Mucosa of stomach (tissue), 1 donor: ENCODE results near the gene LRRC37A.
A peak's percentile ranks its signal among the peaks of the same experiment; 100 is the strongest.
"Not testable (repeated sequence)": the region's sequence is repeated elsewhere in the genome, so short reads cannot be mapped to it uniquely, and the experiment has no call there.

Experiments
- H3K27me3 ChIP-seq: one replicate; pipeline ENCODE4 v1.7.0; 2013; ENCODE audit warnings: mild to moderate bottlenecking, low read length; ENCODE audit not compliant: control insufficient read depth, insufficient read depth
- H3K36me3 ChIP-seq: one replicate; pipeline ENCODE4 v1.7.0; 2013; ENCODE audit warnings: low read length; ENCODE audit not compliant: control insufficient read depth, insufficient read depth
- H3K4me1 ChIP-seq: one replicate; pipeline ENCODE4 v1.7.0; 2013; ENCODE audit warnings: mild to moderate bottlenecking, low read length; ENCODE audit not compliant: control insufficient read depth, insufficient read depth
- H3K4me3 ChIP-seq: one replicate; pipeline ENCODE4 v1.7.0; 2013; ENCODE audit warnings: low read length
- H3K9ac ChIP-seq: one replicate; pipeline ENCODE4 v1.7.0; 2013; ENCODE audit warnings: mild to moderate bottlenecking, low read length, moderate library complexity
- H3K9me3 ChIP-seq: one replicate; pipeline ENCODE4 v1.7.0; 2013; ENCODE audit warnings: mild to moderate bottlenecking, low read length, moderate library complexity; ENCODE audit not compliant: control insufficient read depth
- donor health status: Pancreatic carcinoma.

Gene LRRC37A

GRCh38 chr17:46294831-46295230, at the start of gene LRRC37A:
TSS of gene LRRC37A (plus strand) at chr17:46295131. CDS start at chr17:46295134, 3 bp downstream.
- not testable (repeated sequence) for H3K9me3 ChIP-seq, H3K9ac ChIP-seq, H3K27me3 ChIP-seq, H3K36me3 ChIP-seq, H3K4me1 ChIP-seq, H3K4me3 ChIP-seq

DNA sequence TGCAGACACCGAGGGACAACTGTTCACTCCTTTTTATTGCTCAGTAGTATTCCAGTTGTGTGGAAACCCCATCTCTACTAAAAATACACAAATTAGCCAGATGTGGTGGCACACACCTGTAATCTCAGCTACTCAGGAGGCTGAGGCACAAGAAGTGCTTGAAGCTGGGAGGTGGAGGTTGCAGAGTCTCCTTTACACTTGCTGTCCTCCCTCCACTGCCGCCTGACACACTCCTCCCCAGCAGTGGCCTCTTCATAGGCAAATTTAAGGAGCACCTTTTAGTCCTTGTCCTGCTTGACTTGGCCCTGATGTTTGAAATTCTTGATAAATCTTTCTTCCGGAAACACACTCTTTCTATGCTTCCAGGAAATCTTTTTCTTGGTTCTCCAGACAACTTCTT, 45.8 kb upstream of the LRRC37A start:
- not testable (repeated sequence) for H3K9ac ChIP-seq, H3K4me3 ChIP-seq, H3K4me1 ChIP-seq, H3K36me3 ChIP-seq, H3K27me3 ChIP-seq, H3K9me3 ChIP-seq

GRCh38 chr17:46252804-46253203, 42.1 kb upstream of the LRRC37A start:
- H3K4me1 ChIP-seq, H3K9ac ChIP-seq, H3K36me3 ChIP-seq, H3K4me3 ChIP-seq, H3K9me3 ChIP-seq, H3K27me3 ChIP-seq: not testable (repeated sequence)

DNA sequence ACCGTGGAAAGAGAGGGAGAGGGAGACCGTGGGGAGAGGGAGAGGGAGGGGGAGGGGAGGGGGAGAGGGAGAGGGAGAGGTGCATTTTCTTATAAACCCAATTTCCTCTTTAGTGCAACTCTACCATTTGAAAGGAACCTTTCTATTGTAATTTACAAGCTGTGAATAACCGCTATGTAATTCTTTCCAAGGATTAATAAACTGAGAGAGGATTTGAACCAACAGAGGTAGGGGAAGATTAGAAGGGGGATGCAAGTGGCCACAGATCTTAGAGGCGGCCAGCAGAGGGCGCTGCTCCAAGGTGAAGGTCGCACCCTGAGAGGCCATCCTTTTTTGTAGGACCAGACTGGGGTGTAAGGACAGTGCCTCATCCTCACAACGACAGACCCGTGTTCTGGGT, 41.2 kb upstream of the LRRC37A start:
- not testable (repeated sequence) for H3K36me3 ChIP-seq, H3K9ac ChIP-seq, H3K27me3 ChIP-seq, H3K4me3 ChIP-seq, H3K9me3 ChIP-seq, H3K4me1 ChIP-seq

GRCh38 chr17:46254215-46254614, 40.7 kb upstream of the LRRC37A start:
- H3K4me3 ChIP-seq, H3K4me1 ChIP-seq, H3K36me3 ChIP-seq, H3K9me3 ChIP-seq, H3K9ac ChIP-seq, H3K27me3 ChIP-seq: not testable (repeated sequence)

DNA sequence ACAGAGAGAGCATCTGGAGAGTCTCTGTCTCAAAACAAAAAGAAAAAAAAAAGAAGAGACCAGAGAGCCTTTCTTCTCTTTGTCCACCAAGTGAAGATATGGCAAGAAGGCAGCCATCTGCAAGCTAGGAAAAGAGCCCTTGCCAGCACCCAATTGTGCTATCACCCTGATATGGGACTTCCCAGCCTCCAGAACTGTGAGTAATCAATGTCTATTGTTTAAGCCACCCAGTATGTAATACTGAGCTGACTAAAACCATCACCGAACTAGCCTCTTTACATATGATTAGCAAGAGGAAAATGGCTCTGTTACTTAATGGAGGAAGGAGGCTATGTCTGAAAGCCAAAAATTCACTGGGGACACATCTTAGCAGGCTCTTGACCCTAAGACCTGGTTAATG, 38.6 kb upstream of the LRRC37A start:
- not testable (repeated sequence) for H3K4me3 ChIP-seq, H3K9me3 ChIP-seq, H3K27me3 ChIP-seq, H3K36me3 ChIP-seq, H3K9ac ChIP-seq, H3K4me1 ChIP-seq

- not testable (repeated sequence) for H3K36me3 ChIP-seq, H3K9me3 ChIP-seq, H3K9ac ChIP-seq, H3K27me3 ChIP-seq, H3K4me1 ChIP-seq, H3K4me3 ChIP-seq
Measured at GRCh38 chr17:46259845-46260661, 34.9 kb upstream of the LRRC37A start.

- H3K36me3 ChIP-seq = no peaks in the 10 kb centered on the region
- peaks cover under 1% of the 10 kb centered on the region for H3K27me3 ChIP-seq
- no peak overlapping the region for H3K4me3 ChIP-seq
- no peaks in the 10 kb centered on the region for H3K9me3 ChIP-seq
- no peak overlapping the region for H3K9ac ChIP-seq
- H3K4me1 ChIP-seq = peaks cover 4% of the 10 kb centered on the region
Measured at GRCh38 chr17:46262271-46262670, 32.7 kb upstream of the LRRC37A start.

DNA sequence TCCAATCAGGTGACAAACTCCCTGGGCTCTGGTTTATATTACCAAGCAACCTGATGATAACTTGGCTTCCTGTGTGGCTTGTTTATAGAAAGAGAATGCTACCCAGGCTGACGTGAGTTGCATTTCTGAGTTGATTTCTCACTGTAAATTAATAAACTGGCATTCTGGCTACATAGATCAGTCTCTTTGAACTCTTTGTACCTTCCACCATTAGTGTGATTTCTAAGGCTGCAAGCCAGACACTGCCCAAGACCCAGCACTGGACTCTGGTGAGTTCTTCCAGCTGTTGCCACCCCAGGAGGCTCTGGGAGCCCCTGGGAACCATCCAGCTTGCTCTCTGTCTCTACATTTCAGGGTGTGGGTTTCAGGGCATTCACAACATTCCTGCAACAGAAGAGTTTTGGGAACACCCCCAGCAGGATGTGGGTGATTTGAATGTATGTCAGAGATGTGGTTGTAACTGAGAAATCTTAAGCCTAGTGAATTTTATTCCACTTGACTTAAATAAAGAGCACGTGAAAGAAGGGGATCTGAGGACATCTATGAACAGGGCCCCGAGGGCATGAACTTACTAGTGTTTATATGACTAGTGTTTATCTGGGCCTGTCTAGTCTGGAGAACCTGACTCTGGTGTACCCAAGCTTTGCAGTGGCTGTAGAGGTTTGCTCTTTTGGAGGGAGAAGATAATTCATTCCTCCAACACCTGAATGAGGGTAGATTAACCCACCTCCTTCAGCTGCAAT, 30.3 kb upstream of the LRRC37A start:
- H3K9ac ChIP-seq = no peak overlapping the region
- no peak overlapping the region for H3K4me3 ChIP-seq
- peaks cover 17% of the 10 kb centered on the region for H3K4me1 ChIP-seq
- H3K36me3 ChIP-seq = no peaks in the 10 kb centered on the region
- H3K27me3 ChIP-seq = peaks cover 3% of the 10 kb centered on the region
- no peaks in the 10 kb centered on the region for H3K9me3 ChIP-seq

DNA sequence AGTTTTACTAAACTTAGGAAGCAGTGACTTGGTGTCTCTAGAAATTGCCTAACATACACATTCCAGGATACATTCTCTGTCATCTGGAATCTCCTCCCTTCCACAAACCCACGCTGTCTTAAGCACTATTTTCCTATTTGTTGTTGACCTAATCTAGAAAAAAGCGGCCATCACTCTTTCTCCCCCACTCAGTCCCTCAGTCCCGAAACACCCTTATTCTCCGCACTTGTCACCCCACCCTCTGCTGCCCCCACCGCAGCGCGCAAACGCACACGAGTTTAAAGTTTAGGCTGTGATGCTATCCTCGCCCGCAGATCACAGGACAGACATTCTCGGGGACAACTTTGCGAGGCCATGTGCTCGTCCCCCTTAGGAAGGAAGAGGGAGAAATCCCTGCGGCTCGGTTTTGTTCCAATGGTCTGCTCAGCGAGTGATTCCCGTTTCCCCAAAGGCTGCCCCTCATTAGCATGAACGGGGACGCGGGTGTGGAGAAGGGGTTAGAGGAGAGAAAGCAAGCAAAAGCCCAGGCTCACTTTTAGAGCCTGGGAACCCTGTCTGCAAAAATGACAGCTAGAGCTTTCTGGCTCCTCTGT, 28.8 kb upstream of the LRRC37A start:
- not testable (repeated sequence) for H3K27me3 ChIP-seq, H3K36me3 ChIP-seq, H3K9me3 ChIP-seq
- Histone ChIP-seq H3K4me1 (peaks cover 22% of the 10 kb centered on the region), H3K9ac (peak overlapping the region; percentile 66), H3K4me3 (peak overlapping the region; percentile 43)

DNA sequence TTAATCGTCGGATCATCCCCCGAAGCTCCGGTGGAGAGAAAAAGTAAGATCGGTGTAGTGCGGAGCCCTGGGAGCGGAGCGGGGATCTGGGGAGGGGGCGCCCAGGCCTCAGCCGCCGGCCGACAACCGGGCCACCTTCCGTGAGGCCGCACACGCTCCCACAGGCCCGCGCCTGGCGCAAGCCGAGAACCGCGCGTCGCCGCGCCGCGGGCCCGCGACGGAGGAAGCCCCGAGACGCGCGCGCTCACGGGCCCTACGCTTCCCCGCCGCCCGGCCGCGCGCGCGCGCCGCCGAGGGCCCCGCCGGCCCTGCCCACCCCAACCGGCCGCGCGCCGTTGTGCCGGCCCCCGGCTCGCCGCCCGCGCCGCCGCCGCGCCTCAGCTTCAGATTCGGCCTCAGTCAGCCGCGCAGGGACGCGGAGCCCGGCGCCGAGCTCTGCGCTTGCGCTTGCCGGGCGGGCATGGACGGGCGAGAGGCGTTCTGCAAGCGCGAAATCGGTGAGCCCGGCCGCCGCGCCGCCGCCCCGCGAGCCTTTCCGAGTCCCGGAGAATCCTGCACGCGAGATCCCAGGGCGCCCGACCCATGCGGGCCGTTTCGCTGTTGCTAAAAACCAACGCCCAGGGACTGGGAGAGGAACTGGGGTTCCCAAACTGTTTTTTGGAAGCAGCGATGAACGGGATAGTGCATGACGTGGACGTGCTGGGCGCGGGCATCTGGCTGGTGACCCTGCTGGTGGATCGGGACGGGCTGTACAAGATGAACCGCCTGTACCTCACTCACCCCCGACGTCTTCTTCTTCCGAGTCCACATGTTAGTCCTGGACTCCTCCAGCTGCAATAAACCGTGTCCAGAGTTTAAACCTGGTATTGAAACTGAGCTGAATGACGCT, 28.0 kb upstream of the LRRC37A start:
- Histone ChIP-seq H3K36me3 (no peaks in the 10 kb centered on the region), H3K9ac (peak overlapping the region; percentile 73), H3K27me3 (peaks cover 3% of the 10 kb centered on the region), H3K9me3 (no peaks in the 10 kb centered on the region), H3K4me3 (peak overlapping the region; percentile 43), H3K4me1 (peaks cover 22% of the 10 kb centered on the region)
